PC-3 (cell line): Measurements from ENCODE around the gene VARS2. TPM values are rescaled to one million over a fixed set of nuclear protein-coding genes. Genes with fewer than 3 reads are reported as not detected.

Source experiments
- ATAC-seq: fragments of 200-7000 bp; cut with Tn5 transposase; 2 replicates; pipeline ENCODE4 v1.9.1; 2020; ENCODE audit warnings: mild to moderate bottlenecking, moderate library complexity
- BruUV-seq: library from RNA; stranded (reverse); fragments of 400-500 nt; replicated peaks from 2 replicates; lab custom pipeline; 2021; lab: Mats Ljungman, UMichigan
- CTCF ChIA-PET: fragments of 300-600 bp; sonication (Branson Sonifier 250); formaldehyde crosslinking; loops from one replicate; lab custom pipeline; 2022; ENCODE audit warnings: antibody characterized with exemption; lab: Charles Lee
- POLR2A ChIA-PET: fragments of 300-600 bp; sonication (Branson Sonifier 250); formaldehyde crosslinking; loops from one replicate; lab custom pipeline; 2022; ENCODE audit warnings: antibody characterized with exemption; ENCODE audit not compliant: unreplicated experiment; lab: Charles Lee
- DNase-seq: peaks from one replicate; pipeline ENCODE4 v3.0.0-alpha.2; 2015
- H2AFZ ChIP-seq: fragments of 300-600 bp; sonication (generic); 2 replicates; pipeline ENCODE4 v1.6.0; 2016; ENCODE audit warnings: antibody characterized with exemption, low read length
- H3F3A ChIP-seq: fragments of 300-600 bp; sonication (generic); one replicate; pipeline ENCODE4 v1.6.0; 2017; ENCODE audit warnings: antibody characterized with exemption, low read length, control low read depth, mild to moderate bottlenecking; ENCODE audit not compliant: unreplicated experiment
- H3K27ac ChIP-seq: fragments of 300-600 bp; sonication (generic); 2 replicates; pipeline ENCODE4 v1.5.1; 2016; ENCODE audit warnings: mild to moderate bottlenecking, low read length
- H3K27me3 ChIP-seq: fragments of 300-600 bp; sonication (generic); 2 replicates; pipeline ENCODE4 v1.6.1; 2016; ENCODE audit warnings: low read length, mixed read lengths
- H3K36me3 ChIP-seq: fragments of 300-600 bp; sonication (generic); 2 replicates; pipeline ENCODE4 v1.6.1; 2016; ENCODE audit warnings: low read depth, mixed run types, low read length, mixed read lengths
- H3K4me1 ChIP-seq: fragments of 300-600 bp; sonication (generic); 2 replicates; pipeline ENCODE4 v1.5.1; 2016; ENCODE audit warnings: low read length; ENCODE audit not compliant: insufficient read depth
- H3K4me2 ChIP-seq: fragments of 300-600 bp; sonication (generic); 2 replicates; pipeline ENCODE4 v1.6.0; 2016; ENCODE audit warnings: low read length
- H3K4me3 ChIP-seq: fragments of 300-600 bp; sonication (generic); 2 replicates; pipeline ENCODE4 v1.5.1; 2016; ENCODE audit warnings: mild to moderate bottlenecking, low read length, mixed read lengths
- H3K79me2 ChIP-seq: fragments of 300-600 bp; sonication (generic); 2 replicates; pipeline ENCODE4 v1.6.1; 2017; ENCODE audit warnings: low read length, mixed read lengths
- H3K9ac ChIP-seq: fragments of 300-600 bp; sonication (generic); 2 replicates; pipeline ENCODE4 v1.6.0; 2016; ENCODE audit warnings: mild to moderate bottlenecking, low read length
- H3K9me2 ChIP-seq: fragments of 300-600 bp; sonication (generic); replicated peaks from 2 replicates; pipeline ENCODE4 v1.6.1; 2016; ENCODE audit warnings: mixed run types, low read length, mixed read lengths
- H3K9me3 ChIP-seq: fragments of 300-600 bp; sonication (generic); 2 replicates; pipeline ENCODE4 v1.6.1; 2016; ENCODE audit warnings: low read length, mixed read lengths
- H4K20me1 ChIP-seq: fragments of 300-600 bp; sonication (generic); 2 replicates; pipeline ENCODE4 v1.6.1; 2016; ENCODE audit warnings: low read length, mixed read lengths
- EZH2 ChIP-seq: fragments of 300-600 bp; sonication (generic); IDR thresholded peaks from one replicate; pipeline ENCODE4 v1.6.1; 2017; ENCODE audit warnings: antibody characterized with exemption, mild to moderate bottlenecking, low read length; ENCODE audit not compliant: unreplicated experiment
- EZH2phosphoT487 ChIP-seq: fragments of 300-600 bp; sonication (generic); IDR thresholded peaks from 2 replicates; pipeline ENCODE4 v1.6.1; 2018; ENCODE audit warnings: mild to moderate bottlenecking, antibody characterized with exemption, low read length, borderline replicate concordance
- intact Hi-C: fragments of 100-400 bp; cut with micrococcal nuclease; formaldehyde crosslinking; loops from 2 replicates; pipeline ENCODE4 v1.9.0; 2023
- total RNA-seq: library from RNA; depleted of rRNA; stranded (reverse); fragments of >200 nt; gene quantifications from 2 replicates; pipeline ENCODE4 v1.2.3, GENCODE V29; 2014
- TF ChIP-seq, protein P1 (sequence below): fragments of 300-600 bp; sonication (generic); conservative IDR thresholded peaks from 2 replicates; pipeline ENCODE4 v1.5.1; 2017; ENCODE audit warnings: antibody characterized with exemption, low read depth, mild to moderate bottlenecking, low read length

The VARS2 gene
- total RNA-seq, 1 experiment from 2014 or later, result 66.5 TPM

- intact Hi-C loops, result no loop called here
- POLR2A ChIA-PET, result no interaction called here
- H3K36me3 ChIP-seq, result peaks cover 54% of the 10 kb centered on the region
These were observed 19.1 kb upstream of the VARS2 start for GRCh38 chr6:30894935-30895334.

DNA sequence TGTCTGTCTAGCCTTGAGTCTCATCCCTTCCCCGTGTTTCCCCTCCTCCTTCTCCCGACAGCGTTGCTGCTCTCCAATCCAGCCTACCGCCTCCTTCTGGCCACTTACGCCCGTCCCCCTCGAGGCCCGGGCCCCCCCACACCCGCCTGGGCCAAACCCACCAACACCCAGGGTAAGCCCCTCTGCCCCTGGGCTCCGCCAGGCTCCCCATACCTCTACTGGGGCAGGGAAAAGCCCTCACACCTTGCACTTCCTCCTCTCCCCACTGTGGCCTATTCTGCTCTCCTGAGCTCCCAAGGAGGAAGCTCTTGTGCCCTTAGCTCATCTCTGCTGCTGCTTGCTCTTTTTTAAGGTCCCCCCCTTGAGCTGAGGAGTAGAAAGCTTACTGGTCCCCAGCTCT lies 18.7 kb upstream of the VARS2 start:
- ChIA-PET CTCF (no interaction called here), POLR2A (no interaction called here)
- intact Hi-C loops, result no loop called here
- Histone ChIP-seq H4K20me1 (no peaks in the 10 kb centered on the region), H3K27me3 (no peaks in the 10 kb centered on the region), H3K9me2 (no peaks in the 10 kb centered on the region), H3K4me3 (no peak overlapping the region), H3K4me1 (no peaks in the 10 kb centered on the region), H3K9me3 (no peaks in the 10 kb centered on the region), H3F3A (no peaks in the 10 kb centered on the region), H3K27ac (no peak overlapping the region), H2AFZ (no peak overlapping the region), H3K79me2 (no peaks in the 10 kb centered on the region), H3K4me2 (no peak overlapping the region), H3K36me3 (peaks cover 55% of the 10 kb centered on the region), H3K9ac (no peak overlapping the region)
- DNase-seq, result no peak
- no TSS peak for BruUV-seq
- no peak for TF ChIP-seq EZH2
- TF ChIP-seq, protein P1, sequence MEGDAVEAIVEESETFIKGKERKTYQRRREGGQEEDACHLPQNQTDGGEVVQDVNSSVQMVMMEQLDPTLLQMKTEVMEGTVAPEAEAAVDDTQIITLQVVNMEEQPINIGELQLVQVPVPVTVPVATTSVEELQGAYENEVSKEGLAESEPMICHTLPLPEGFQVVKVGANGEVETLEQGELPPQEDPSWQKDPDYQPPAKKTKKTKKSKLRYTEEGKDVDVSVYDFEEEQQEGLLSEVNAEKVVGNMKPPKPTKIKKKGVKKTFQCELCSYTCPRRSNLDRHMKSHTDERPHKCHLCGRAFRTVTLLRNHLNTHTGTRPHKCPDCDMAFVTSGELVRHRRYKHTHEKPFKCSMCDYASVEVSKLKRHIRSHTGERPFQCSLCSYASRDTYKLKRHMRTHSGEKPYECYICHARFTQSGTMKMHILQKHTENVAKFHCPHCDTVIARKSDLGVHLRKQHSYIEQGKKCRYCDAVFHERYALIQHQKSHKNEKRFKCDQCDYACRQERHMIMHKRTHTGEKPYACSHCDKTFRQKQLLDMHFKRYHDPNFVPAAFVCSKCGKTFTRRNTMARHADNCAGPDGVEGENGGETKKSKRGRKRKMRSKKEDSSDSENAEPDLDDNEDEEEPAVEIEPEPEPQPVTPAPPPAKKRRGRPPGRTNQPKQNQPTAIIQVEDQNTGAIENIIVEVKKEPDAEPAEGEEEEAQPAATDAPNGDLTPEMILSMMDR, result no peak
- no peak for ATAC-seq

More at GRCh38 chr6:30894935-30895334, 19.1 kb upstream of the VARS2 start:
- H3K9me3 ChIP-seq, result no peaks in the 10 kb centered on the region
- no peaks in the 10 kb centered on the region for H3K9me2 ChIP-seq
- no peak for DNase-seq
- H3K27me3 ChIP-seq, result no peaks in the 10 kb centered on the region
- no peak overlapping the region for H3K9ac ChIP-seq
- H3F3A ChIP-seq, result no peaks in the 10 kb centered on the region
- no peak for ATAC-seq
- TF ChIP-seq, protein P1, result no peak
- no peak for TF ChIP-seq EZH2
- no peak overlapping the region for H3K4me2 ChIP-seq
- no TSS peak for BruUV-seq
- no peak overlapping the region for H3K27ac ChIP-seq
- no peaks in the 10 kb centered on the region for H3K79me2 ChIP-seq
- no peaks in the 10 kb centered on the region for H3K4me1 ChIP-seq
- H2AFZ ChIP-seq, result no peak overlapping the region
- H3K4me3 ChIP-seq, result no peak overlapping the region
- CTCF ChIA-PET, result no interaction called here
- H4K20me1 ChIP-seq, result no peaks in the 10 kb centered on the region

DNA sequence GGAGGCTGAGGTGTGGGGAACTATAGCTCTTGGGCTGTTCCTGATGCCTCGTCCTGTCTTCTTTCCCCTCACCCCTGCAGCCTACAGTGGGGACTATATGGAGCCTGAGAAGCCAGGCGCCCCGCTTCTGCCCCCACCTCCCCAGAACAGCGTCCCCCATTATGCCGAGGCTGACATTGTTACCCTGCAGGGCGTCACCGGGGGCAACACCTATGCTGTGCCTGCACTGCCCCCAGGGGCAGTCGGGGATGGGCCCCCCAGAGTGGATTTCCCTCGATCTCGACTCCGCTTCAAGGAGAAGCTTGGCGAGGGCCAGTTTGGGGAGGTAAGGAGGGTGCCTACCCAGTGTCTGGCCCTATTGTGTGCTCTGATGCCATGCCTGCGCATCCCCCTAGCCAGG lies 17.5 kb upstream of the VARS2 start:
- Histone ChIP-seq H3K27ac (no peak overlapping the region), H3K79me2 (no peaks in the 10 kb centered on the region), H3K4me1 (no peaks in the 10 kb centered on the region), H3K9me2 (no peaks in the 10 kb centered on the region), H3K9ac (no peak overlapping the region), H3K4me3 (no peak overlapping the region), H3F3A (no peaks in the 10 kb centered on the region), H3K9me3 (no peaks in the 10 kb centered on the region), H3K4me2 (no peak overlapping the region), H4K20me1 (no peaks in the 10 kb centered on the region), H3K27me3 (no peaks in the 10 kb centered on the region), H3K36me3 (peaks cover 48% of the 10 kb centered on the region), H2AFZ (no peak overlapping the region)
- no TSS peak for BruUV-seq
- intact Hi-C loops, result no loop called here
- CTCF ChIA-PET, result no interaction called here
- DNase-seq (no peak), ATAC-seq (no peak)
- no peak for TF ChIP-seq EZH2phosphoT487
- POLR2A ChIA-PET, result no interaction called here
